Medulla oblongata (tissue), 1 donor: Measurements from ENCODE around the gene STK38L.

Experiments
- DNase-seq: peaks from one replicate; pipeline ENCODE4 v3.0.0-alpha.2; 2015; ENCODE audit errors: extremely low spot score

Gene STK38L

DNA sequence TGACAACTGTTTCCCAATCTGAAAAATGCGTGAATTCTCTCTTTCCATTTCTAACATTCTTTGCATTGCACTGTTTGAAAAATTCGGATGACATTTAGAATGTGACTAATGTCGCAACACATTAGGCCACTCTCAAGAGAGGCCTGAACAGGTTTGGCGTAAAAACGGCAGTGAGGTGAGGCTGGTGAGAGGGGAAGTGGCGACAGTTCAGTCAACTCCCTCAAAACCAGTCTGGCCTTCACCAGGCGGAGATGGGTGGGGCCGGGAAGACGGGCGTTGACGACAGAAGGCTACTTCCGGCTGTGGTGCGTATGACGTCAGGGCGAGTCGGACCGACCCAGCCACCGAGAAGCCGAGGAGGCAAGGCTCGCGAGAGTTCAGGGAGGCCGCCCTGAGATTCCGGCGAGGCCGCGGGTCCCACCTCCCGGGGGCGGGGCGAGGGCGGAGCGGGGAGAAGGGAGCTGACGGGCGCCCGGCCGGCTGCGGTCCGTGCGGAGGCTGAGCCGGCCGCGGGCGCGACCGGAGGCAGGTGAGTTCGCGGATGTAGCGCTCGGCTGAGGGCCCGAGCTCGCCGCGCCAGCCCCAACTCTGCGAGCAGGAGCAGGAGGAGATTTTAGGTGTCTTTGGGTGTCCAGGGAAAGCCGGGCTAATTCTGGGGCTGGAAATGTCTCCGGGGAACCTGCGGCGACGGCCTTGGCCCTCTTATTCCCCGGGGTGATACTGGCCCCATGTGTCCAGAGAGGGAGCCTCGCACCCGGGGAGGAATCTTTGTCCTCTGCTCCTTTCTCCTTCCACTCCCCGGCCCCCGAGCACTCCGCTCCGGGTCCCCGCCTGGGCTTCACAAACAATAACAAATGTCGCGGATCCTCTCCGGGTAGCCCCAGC, at the start of gene STK38L:
Gene STK38L (plus strand): TSS at position 483 of the 885 bp plus-strand sequence. CDS start 53,435 bp downstream, outside the sequence.
- DNase-seq, result peak; percentile 94

DNA sequence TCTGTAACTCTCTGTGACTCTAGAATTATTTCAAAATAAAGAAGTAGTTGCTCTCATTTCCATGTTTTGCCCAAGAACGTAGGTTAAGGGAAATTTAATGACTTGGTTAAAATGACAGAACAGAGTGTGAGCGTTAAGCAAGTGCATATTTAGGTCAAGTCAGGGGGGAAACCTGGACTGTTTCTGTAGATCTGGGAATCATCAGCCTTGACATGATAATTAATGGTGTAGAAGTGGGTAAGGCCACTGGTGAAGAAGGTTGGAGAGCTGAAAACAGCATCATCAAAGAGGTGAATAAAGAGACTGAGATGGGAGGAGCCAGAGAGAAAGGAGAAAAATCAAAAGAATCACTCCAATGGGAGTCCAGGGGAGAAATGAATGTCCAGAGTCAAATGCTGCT, 49.4 kb upstream of the STK38L start:
- no peak for DNase-seq

DNA sequence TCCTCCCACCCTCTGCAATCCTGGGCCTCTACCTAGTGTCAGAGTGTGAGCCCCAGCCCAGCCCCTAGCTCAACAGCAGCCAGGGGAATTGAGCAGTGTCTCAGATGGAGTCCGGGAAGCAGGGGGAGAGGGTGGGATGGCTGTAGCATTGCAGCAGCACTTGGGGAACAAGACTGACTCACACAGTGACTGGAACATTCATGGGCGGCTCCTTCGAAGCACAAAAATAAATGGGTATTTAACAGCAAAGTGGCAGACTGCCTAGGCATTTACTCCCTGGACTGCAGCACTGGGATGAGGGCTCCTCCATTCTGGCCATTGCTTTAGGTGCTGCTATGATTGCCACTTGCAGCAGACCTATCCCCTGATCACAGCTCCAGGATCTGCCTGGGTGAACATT, 46.0 kb upstream of the STK38L start:
- no peak for DNase-seq

DNA sequence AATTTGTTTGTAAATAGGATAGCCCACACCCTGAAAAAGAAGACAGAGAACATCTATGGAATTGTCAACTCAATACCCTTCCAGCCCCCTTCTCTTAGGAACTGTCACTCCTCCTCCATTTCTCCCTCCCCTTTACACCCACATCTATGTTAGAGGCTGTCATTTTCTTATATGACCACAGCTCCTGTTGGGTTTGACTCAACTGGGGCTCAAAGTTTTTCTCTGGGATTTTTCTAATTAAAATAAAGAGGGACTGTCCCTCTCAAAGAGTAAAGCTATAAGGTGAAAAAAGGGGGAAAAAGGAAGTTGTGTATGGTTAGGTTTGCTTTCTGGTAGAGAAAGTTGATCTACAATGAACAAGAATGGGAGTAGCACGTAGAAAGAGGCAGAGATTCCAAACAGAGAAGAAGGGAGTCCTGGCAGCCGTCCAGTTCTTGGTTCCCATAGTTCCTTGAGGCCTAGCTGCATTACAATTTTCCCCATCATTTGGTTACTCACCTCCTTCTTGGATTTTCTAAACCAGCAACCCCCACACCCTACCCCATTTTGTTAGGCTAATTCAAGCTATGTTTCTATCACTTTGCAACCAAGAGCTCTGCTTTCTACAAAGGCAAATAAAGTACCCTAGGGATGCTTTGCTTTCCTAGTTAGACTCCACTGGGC, 44.3 kb upstream of the STK38L start:
- DNase-seq, result no peak

DNA sequence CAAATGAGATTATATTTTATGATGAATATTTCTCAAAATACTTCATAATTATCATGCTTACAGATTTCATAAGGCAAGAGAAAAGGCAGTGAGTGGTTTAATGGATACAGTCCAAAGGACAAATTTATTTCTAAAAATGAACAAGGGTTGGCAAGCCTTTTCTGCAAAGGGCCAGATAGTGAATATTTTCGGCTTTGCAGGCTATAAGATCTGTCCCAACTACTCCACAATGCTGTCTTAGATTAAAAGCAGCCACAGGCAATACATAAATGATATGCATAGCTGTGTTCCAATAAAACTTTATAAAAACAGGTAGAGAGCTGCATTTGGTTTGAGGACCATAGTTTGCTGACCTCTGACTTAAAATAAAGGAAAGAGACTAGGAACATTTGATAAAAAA, 42.9 kb upstream of the STK38L start:
- no peak for DNase-seq

DNA sequence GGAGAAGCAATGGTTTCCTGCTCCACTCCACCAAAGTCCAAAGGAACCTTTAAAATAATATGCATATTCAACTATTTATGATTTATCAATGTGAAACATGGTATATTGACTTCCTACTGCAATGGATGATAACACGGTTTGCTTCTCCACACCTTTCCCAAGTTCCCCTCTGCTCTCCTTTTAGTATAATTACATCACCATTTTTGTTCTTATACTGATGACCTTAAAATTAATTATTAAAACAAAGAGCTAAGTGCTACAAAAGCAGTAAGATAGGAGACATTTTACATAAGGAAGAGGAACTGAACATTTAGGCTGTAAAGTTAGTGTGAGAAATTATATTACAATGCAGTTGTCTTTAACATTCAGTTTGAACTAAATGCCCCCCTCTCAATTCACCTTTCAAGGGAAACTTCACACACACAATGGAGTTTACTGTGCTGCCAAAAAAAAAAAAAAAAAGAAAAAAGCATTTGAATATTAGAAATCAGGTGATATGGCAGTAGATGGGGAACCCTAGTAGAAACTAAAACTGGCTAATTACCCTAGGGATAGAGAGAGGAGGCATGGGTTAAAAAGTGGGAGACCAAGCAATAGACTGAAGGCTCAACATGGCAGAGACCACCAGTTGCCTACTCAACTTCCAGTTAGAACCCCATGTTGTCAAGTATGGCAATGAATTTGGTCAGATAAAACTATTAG, 37.1 kb upstream of the STK38L start:
- DNase-seq, result no peak

DNA sequence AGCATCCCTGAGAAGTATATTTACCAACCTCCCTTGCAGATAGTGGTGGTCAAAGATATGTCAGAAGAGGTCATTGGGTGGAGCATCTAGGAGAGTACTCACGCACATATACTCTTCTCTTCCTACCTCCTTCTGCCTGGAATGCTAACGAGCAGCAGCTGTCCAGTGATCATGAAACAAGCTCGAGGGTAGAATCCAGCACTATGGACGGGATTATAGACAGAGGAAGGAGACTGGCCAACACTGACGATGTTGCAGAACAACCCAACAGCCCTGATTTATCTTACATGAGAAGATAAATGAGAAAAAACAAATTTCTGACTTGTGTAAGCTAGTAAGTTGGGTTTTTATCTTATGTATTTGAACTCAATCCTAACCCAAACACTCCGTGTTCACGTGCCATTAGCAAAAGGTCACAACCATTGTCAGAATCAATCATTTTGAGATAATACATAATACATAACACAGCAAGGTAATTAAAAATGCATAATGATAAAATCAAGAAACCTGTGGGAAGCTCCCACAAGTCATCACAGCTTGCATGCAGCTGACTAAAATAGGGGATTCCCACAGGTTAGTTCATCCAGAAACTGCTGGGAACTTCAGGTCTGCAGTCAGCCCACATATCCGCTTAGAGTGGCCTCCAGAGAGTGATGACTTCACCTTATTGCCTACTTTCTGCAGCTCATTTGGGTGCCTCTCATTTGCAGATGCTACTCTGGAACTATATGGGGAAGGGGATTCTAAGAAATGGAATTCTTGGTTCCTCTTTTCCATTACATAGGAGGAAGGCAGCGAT, 36.3 kb upstream of the STK38L start:
- DNase-seq, result no peak

DNA sequence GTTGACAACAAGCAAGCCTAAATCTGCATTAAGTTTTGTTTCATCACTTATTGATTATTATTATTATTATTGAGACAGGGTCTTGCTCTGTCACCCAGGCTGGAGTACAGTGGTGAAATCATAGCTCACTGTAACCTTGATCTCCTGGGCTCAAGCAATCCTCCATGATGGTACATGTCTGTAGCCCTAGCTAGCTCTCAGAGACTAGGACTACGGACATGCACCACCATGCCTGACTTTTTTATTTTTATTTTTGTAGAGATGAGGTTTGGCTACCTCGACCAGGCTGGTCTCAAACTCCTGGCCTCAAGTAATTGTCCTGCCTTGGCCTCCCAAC, 35.7 kb upstream of the STK38L start:
- DNase-seq, result no peak

DNA sequence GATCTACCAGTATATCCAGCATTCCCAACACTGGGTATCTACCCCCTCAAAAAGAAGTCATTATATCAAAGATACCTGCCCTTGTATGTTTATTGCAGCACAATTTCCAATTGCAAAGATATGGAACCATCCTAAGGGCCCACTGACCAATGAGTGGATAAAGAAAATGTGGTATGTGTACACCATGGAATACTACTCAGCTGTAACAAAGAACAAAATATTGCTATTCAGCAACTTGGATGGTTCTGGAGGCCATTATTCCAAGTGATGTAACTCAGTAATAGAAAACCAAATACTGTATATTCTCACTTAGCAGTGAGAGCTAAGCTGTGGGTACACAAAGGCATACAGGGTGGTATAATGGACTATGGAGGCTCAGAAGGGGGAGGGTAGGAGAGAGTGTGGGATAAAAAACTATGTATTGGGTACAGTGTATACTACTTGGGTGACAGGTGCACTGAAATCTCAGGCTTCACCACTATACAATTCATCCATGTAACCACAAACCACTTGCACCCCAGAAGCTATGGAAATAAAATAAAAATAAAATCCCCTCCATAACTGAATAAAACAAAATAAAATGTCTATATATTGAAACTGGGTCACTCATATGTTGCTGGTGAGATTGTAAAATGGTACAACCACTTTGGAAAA, 34.7 kb upstream of the STK38L start:
- no peak for DNase-seq

DNA sequence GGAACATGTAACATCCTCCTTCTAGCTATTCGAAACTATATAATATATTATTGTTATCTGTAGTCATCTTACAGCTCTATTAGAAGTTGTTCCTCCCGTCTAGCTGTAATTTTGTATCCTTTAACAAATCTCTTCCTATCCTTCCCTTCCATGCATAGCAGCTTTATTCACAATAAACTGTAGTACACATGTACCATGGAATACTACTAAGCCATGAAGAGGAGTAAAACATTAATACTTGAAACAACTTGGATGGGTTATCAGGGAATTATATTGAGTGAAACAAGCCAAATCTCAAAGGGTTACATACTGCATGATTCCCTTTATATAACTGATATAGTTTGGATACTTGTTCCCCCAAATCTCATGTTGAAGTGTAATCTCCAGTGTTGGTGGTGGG, 33.9 kb upstream of the STK38L start:
- no peak for DNase-seq

DNA sequence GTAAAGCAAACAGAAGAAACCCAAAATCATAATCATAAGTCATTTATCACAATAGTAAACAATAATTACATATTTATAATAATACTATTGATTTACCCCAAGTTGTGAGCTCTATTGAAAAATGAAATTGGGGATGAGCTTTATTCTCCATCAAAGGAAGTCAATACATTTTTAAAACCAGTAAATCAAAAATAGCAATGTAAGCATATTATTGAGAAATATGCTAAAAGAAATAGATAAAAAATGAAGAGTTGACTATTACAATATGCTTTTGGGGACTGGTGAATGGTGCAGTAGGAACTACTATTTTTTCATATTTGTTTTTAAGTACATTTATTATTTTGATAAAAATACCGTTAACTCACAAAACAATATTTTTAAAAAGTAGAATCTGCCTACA, 31.2 kb upstream of the STK38L start:
- DNase-seq, result no peak

DNA sequence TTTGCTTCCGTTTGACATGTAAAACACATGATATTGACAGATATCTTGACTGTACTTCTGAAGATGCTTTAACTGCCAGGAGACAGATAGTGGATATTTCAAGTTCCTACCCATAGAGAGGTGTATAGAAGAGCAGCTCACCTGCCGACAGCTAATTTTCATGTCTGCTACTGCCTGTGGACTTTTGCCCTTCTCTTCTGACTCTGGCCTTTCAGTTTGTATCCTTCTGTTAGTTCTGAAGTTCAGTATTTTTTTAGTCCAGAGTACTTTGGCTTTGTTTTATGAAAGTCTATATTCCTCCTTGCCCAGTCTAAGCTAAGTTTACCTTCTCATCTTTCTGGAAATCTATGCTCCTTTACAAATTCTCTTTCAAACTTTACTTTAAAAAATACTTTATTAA, 30.8 kb upstream of the STK38L start:
- no peak for DNase-seq

DNA sequence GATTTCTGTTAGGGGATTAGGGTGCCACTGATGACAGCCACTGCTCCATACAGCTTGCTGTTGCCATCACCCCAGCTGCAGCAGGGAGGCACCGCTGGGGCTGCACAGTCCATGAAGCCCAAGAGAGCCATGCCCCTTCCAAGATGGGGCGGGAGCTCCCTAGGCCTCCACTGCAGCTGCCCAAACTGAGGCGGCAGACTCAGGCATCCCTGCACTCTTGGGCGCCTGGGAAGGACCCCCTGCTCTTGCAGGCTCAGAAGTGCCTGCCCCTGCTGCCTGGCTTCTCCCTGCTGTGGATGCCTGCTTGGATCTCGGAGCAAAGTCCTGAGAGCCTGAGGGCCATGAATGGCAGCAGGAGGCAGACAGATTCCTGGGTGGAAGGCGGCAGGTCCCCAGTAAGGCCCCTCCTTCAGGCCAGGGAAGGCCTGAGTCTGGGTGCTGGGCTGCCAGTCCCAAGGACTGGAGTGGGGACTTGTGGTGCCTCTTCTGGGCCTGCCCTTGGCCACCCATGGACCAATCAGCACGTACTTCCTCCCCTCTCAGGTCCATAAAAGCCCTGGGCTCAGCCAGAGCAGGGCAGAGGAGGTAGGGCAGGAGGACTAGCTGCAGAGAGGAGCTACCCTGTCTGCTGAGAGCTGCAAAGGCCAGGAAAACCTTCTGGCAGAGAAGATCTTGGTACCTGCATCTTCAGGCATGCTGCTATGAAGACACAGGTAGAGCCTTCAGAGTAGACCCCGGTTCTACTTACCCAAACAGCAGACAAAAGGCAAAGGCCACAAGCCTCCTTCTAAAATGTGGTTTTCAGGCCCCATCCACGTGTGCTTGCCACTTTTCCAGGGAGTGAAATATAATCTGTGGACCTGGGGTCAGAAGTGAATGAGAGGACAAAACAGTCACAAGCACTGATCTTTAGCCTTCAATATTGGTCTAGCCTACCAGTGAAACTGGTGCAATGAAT, 30.0 kb upstream of the STK38L start:
- no peak for DNase-seq

DNA sequence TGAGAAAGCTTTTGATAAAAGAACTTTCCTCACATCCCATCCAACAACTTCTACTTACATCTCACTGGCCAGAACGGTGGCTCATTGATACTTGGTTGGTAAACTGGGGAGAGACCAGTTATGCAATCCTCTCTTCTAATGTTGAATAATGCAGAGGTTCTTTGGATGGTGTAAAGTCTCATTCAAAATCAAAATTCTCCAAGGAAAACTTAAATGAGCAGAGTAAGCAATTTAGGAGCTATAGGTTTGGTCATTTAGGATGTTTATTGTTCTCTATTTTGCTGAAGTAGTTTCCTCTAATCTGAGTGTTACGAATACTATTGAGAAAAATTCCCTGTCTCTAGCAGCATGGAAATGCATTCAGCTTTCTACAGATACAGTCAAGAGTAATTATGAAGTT, 26.5 kb upstream of the STK38L start:
- no peak for DNase-seq

DNA sequence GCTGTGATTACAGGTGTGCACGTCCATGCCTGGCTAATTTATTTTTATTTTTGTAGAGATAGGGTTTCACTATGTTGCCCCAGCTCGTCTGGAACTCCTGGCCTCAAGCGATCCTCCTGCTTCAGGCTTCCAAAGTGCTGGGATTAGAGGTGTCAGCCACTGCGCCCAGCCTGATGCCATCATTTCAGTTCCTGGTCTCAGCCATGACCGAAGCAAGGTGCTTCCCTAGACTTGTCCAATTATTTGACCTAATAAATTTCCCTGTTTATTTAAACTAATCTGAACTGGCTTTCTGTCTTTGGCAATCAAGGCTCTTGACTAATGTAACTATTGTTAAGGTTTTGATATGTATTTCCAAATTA, 24.4 kb upstream of the STK38L start:
- no peak for DNase-seq

DNA sequence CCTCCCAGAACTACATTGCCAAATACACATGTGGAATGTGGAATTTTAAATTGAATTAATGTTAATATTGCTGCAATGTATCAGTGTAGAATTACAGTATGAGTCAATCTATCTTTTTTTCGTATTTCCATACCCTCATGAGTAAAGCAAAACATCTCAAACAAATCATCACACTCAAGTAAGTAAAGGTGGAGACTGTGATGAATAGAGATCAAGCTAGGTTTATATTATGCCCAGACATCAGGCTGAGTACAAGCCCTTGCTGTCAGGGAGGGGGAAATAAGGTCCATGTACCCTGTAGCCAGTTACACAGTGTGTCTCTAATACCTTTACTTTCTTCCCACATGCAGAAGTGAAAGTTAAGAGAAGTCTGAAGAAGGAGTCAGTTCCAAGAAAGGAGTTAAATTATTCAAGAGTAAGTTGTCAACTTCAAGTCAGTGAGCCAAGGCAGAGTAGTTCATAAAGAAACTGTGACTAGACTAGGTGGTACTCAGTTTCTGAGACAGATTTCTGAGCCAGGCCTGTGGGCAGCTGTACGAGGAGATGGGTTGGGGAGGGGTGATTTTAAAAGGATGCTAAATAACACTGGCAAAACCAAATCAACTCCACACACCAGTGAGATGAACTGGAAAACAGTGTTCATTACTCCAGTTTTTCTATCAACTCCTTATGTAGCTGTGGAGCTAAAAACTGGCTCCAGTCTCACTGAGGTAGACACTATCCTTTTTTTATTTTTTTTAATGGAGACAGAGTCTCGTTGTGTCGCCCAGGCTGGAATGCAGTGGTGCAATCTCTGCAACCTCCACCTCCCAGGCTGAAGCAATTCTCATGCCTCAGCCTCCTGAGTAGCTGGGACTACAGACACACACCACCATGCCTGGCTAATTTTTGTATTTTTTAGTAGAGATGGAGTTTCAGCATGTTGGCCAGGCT, 23.8 kb upstream of the STK38L start:
- DNase-seq, result no peak

DNA sequence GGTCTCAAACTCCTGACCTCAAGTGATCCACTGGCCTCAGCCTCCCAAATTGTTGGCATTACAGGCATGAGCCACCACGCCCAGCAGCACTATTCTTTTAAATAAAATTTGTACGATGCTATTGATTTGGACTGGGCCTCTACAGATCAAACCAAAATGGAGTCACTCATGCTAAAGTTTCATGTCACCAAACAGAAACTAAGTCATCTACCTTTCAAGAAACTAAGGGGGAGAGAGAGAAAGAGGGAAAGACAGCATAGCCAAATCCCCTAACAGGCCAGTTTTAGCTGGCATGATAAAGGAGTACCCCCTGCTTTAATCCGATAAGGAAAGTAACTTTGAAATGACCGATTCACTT, 23.1 kb upstream of the STK38L start:
- DNase-seq, result no peak

DNA sequence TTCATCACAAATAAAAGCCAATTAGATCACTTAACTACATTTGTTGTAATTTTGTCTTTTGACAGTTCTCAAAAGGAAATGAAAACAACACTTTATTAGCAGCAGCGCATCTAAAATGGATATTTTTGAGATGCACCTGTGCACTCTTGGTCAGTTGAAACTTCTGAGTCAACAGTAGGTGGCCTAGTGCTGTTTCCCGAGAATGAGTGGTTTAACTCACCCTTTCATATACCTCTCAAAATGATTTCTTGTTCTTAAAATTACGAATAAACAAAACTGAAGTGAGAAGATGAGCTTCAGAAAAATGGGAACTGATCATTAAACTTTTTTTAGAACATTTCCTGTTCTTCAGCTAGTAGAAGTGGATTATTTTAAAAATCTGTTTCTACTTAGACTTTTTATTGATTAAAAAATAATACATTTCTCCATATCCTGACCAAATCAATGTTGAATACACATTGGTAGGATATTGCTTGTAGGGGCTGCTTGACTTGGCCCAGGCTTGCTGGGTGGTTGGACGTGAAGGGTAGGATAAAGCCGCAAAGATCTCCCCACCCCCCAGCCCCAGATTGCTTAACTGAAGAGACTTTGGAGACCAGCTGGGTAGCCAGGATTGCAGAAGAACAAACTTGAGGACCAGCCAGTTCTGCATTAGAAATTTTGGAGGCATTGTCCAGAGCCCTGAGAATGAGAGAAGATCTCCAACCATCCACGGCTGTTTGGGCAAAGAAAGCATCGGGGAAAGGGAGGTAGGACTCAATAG, 22.3 kb upstream of the STK38L start:
- peak; percentile 55 for DNase-seq
